Smooth muscle cell (in vitro differentiated cells): ENCODE results near the gene ODAM. TPM values are rescaled to one million over a fixed set of nuclear protein-coding genes. Genes with fewer than 3 reads are reported as not detected.
A peak's percentile ranks its signal among the peaks of the same experiment; 100 is the strongest.
"Not testable (repeated sequence)": the region's sequence is repeated elsewhere in the genome, so short reads cannot be mapped to it uniquely, and the experiment has no call there.

ENCODE experiments used
- DNase-seq: peaks from one replicate; lab custom pipeline; 2025; ENCODE audit not compliant: unreplicated experiment; lab: John Stamatoyannopoulos, UW
- H2AFZ ChIP-seq: fragments of 200-600 bp; sonication (generic); 2 replicates; pipeline ENCODE4 v1.6.0; 2016; ENCODE audit warnings: antibody characterized with exemption, low read depth, mild to moderate bottlenecking
- H3F3A ChIP-seq: fragments of 200-600 bp; sonication (generic); 2 replicates; pipeline ENCODE4 v1.6.0; 2017; ENCODE audit warnings: antibody characterized with exemption, low read depth
- H3K27ac ChIP-seq: fragments of 200-600 bp; sonication (generic); 2 replicates; pipeline ENCODE4 v1.5.1; 2016; ENCODE audit warnings: low read depth, mild to moderate bottlenecking
- H3K27me3 ChIP-seq: fragments of 200-600 bp; sonication (generic); 2 replicates; pipeline ENCODE4 v1.6.1; 2016; ENCODE audit warnings: low read depth, mild to moderate bottlenecking
- H3K36me3 ChIP-seq: fragments of 200-600 bp; sonication (generic); 2 replicates; pipeline ENCODE4 v1.5.1; 2016; ENCODE audit warnings: low read depth
- H3K4me1 ChIP-seq: fragments of 200-600 bp; sonication (generic); 2 replicates; pipeline ENCODE4 v1.5.1; 2016; ENCODE audit warnings: low read depth
- H3K4me2 ChIP-seq: fragments of 200-600 bp; sonication (generic); 2 replicates; pipeline ENCODE4 v1.6.0; 2016; ENCODE audit warnings: mild to moderate bottlenecking
- H3K4me3 ChIP-seq: fragments of 200-600 bp; sonication (generic); 2 replicates; pipeline ENCODE4 v1.5.1; 2016; ENCODE audit warnings: mild to moderate bottlenecking
- H3K79me2 ChIP-seq: fragments of 200-600 bp; sonication (generic); 2 replicates; pipeline ENCODE4 v1.6.0; 2016; ENCODE audit warnings: low read depth, mild to moderate bottlenecking
- H3K9ac ChIP-seq: fragments of 200-600 bp; sonication (generic); 2 replicates; pipeline ENCODE4 v1.6.0; 2016; ENCODE audit warnings: low read depth
- H3K9me3 ChIP-seq: fragments of 200-600 bp; sonication (generic); replicated peaks from 2 replicates; pipeline ENCODE4 v1.5.1; 2016; ENCODE audit warnings: low read depth
- H4K20me1 ChIP-seq: fragments of 200-600 bp; sonication (generic); 2 replicates; pipeline ENCODE4 v1.6.0; 2016; ENCODE audit warnings: low read depth
- CTCF ChIP-seq: fragments of 200-600 bp; sonication (generic); IDR thresholded peaks from 2 replicates; pipeline ENCODE4 v1.5.1; 2017; ENCODE audit warnings: borderline replicate concordance, mild to moderate bottlenecking, antibody characterized with exemption; ENCODE audit not compliant: insufficient read depth, poor library complexity, severe bottlenecking
- WGBS: methylation state at CpG from one replicate; pipeline ENCODE4 v1.1.7; 2016; ENCODE audit warnings: low lambda C conversion rate; 5-methylcytosine and 5-hydroxymethylcytosine counted together
- polyA plus RNA-seq: library from polyadenylated mRNA; unstranded; fragments of >200 nt; fragmentation: Nextera tagmentation; extraction: Ambion mirVana; gene quantifications from 2 replicates; pipeline ENCODE4 v1.2.1, GENCODE V29; 2016
- total RNA-seq: library from RNA; depleted of rRNA; stranded (reverse); fragments of >200 nt; gene quantifications from 2 replicates; pipeline ENCODE4 v1.2.3, GENCODE V29; 2014

Gene ODAM
- total and polyA plus RNA-seq, 2 experiments from 2014 or later: 0.54 to 0.93 TPM

GRCh38 chr4:70192895-70193294, 2.6 kb upstream of the ODAM start:
- no peaks in the 10 kb centered on the region for H3K36me3 ChIP-seq

GRCh38 chr4:70196857-70197256, 1.3 kb downstream of the ODAM start:
- Histone ChIP-seq H3K79me2 (no peaks in the 10 kb centered on the region), H3K4me3 (no peak overlapping the region), H3K9ac (no peak overlapping the region), H3K27me3 (no peaks in the 10 kb centered on the region), H2AFZ (peak overlapping the region; percentile 85), H4K20me1 (no peaks in the 10 kb centered on the region), H3K9me3 (no peaks in the 10 kb centered on the region), H3K4me2 (no peak overlapping the region), H3K4me1 (no peaks in the 10 kb centered on the region), H3K27ac (no peak overlapping the region), H3F3A (no peaks in the 10 kb centered on the region), H3K36me3 (no peaks in the 10 kb centered on the region)
- no peak for DNase-seq
- TF ChIP-seq CTCF: no peak
- 75% methylated on average over 2 of the region's 2 CpGs for WGBS

More at GRCh38 chr4:70192895-70193294, 2.6 kb upstream of the ODAM start:
- DNase-seq: no peak
- H4K20me1 ChIP-seq: no peaks in the 10 kb centered on the region
- WGBS: 90% methylated on average over 2 of the region's 2 CpGs
- no peak overlapping the region for H3K4me3 ChIP-seq
- TF ChIP-seq CTCF: no peak
- H3K9ac ChIP-seq: no peak overlapping the region
- no peak overlapping the region for H3K4me2 ChIP-seq
- H3K27me3 ChIP-seq: no peaks in the 10 kb centered on the region
- no peaks in the 10 kb centered on the region for H3K79me2 ChIP-seq
- no peaks in the 10 kb centered on the region for H3F3A ChIP-seq
- no peak overlapping the region for H3K27ac ChIP-seq
- H3K9me3 ChIP-seq: no peaks in the 10 kb centered on the region
- H2AFZ ChIP-seq: no peak overlapping the region
- no peaks in the 10 kb centered on the region for H3K4me1 ChIP-seq

GRCh38 chr4:70197842-70198241, 2.3 kb downstream of the ODAM start:
- Histone ChIP-seq H3K9ac (no peak overlapping the region), H3K79me2 (no peaks in the 10 kb centered on the region), H2AFZ (peak overlapping the region; percentile 85), H3K4me3 (no peak overlapping the region), H3K27ac (peak overlapping the region; percentile 52), H3K4me1 (no peaks in the 10 kb centered on the region), H3F3A (no peaks in the 10 kb centered on the region), H3K27me3 (no peaks in the 10 kb centered on the region), H3K36me3 (no peaks in the 10 kb centered on the region), H4K20me1 (no peaks in the 10 kb centered on the region), H3K4me2 (peak overlapping the region; percentile 10), H3K9me3 (no peaks in the 10 kb centered on the region)
- no peak for TF ChIP-seq CTCF
- WGBS: 16% methylated on average over 2 of the region's 2 CpGs
- no peak for DNase-seq

DNA sequence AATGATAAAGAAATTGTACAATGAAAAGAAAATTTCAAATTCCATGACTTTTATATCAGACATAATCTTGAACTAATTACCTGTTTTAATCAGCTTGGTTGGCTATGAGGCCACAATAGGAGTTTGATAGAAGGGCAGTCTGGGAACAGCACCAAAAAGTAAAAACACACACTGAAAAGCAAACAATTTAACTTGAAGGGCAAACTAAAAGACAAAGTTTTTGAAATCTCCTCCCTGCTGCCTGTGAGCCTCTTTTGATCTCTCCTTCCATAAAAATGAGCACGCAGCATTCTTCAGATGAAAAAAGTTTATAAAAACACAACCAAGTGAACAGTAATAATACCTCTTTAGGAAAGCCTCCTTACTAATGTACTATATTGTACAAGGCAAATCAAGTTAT, 8.1 kb downstream of the ODAM start:
- Histone ChIP-seq H3K4me1 (no peaks in the 10 kb centered on the region), H3F3A (no peaks in the 10 kb centered on the region), H3K4me3 (no peak overlapping the region), H3K4me2 (no peak overlapping the region), H3K9me3 (no peaks in the 10 kb centered on the region), H3K79me2 (no peaks in the 10 kb centered on the region), H4K20me1 (no peaks in the 10 kb centered on the region), H2AFZ (no peak overlapping the region), H3K27me3 (no peaks in the 10 kb centered on the region), H3K27ac (no peak overlapping the region), H3K36me3 (no peaks in the 10 kb centered on the region), H3K9ac (no peak overlapping the region)
- WGBS: 79% methylated on average over 1 of the region's 1 CpG
- no peak for TF ChIP-seq CTCF
- DNase-seq: no peak

DNA sequence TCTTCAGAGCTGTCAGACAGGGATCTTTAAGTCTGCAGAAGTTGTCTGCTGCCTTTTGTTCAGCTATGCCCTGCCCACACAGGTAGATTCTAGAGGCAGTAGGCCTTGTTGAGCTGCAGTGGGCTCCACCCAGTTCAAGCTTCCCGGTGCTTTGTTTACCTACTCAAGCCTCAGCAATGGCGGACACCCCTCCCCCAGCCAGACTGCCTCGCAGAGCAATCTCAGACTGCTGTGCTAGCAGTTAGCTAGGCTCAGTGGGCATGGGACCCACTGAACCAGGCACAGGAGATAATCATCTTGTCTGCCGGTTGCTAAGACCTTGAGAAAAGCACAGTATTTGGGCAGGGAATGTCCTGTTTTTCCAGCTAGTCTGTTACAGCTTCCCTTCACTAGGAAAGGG, 17.2 kb downstream of the ODAM start:
- DNase-seq: not testable (repeated sequence)

GRCh38 chr4:70216109-70216508, 20.6 kb downstream of the ODAM start:
- H3K4me2 ChIP-seq, H3K36me3 ChIP-seq, H3K9me3 ChIP-seq, H2AFZ ChIP-seq, H3K79me2 ChIP-seq, H3K4me1 ChIP-seq, H3K27ac ChIP-seq, H3K27me3 ChIP-seq, H4K20me1 ChIP-seq, DNase-seq, H3K4me3 ChIP-seq, H3F3A ChIP-seq, H3K9ac ChIP-seq: not testable (repeated sequence)

More for the DNA sequence above, 17.2 kb downstream of the ODAM start:
- not testable (repeated sequence) for H3K9me3 ChIP-seq, H3K9ac ChIP-seq, H3K79me2 ChIP-seq, H3K4me3 ChIP-seq, H3F3A ChIP-seq, H3K27ac ChIP-seq, H3K27me3 ChIP-seq, H4K20me1 ChIP-seq, H3K4me2 ChIP-seq, H3K4me1 ChIP-seq, H3K36me3 ChIP-seq, H2AFZ ChIP-seq
- 80% methylated on average over 4 of the region's 4 CpGs for WGBS
